GM12801 (cell line): ENCODE results near the gene DOCK3.

Experiments used
- CTCF ChIP-seq: IDR thresholded peaks from one replicate; pipeline ENCODE4 v1.5.1; 2011; ENCODE audit warnings: control low read depth; ENCODE audit not compliant: insufficient read length; ENCODE audit errors: extremely low read depth

The DOCK3 gene

GRCh38 chr3:51063053-51063452 is 388.3 kb downstream of the DOCK3 start:
- no peak for TF ChIP-seq CTCF

- no peak for TF ChIP-seq CTCF
These were observed 400.6 kb downstream of the DOCK3 start for GRCh38 chr3:51075221-51075775.

- no peak for TF ChIP-seq CTCF
These were observed 407.6 kb downstream of the DOCK3 start for GRCh38 chr3:51082363-51082762.

- no peak for TF ChIP-seq CTCF
These were observed 408.8 kb downstream of the DOCK3 start for GRCh38 chr3:51083490-51083889.

GRCh38 chr3:51099794-51100535 is 425.2 kb downstream of the DOCK3 start:
- no peak for TF ChIP-seq CTCF

- TF ChIP-seq CTCF: no peak
These were observed 425.8 kb downstream of the DOCK3 start for GRCh38 chr3:51100536-51100851.

GRCh38 chr3:51102396-51102795 is 427.7 kb downstream of the DOCK3 start:
- no peak for TF ChIP-seq CTCF
